ENCODE data around the gene FAM53A. TPM values are rescaled to one million over a fixed set of nuclear protein-coding genes. Genes with fewer than 3 reads are reported as not detected.

FAM53A gene
- total RNA-seq, 1 experiment from 2014 or later, result 1.5 TPM

GRCh38 chr4:1718095-1718850, 34.2 kb upstream of the FAM53A start:
- no peak overlapping the region for H3K9ac ChIP-seq (ENCODE audit: low read length)
- H3K4me2 ChIP-seq (ENCODE audit: low read depth, low read length, poor library complexity, severe bottlenecking), result peak overlapping the region; percentile 96
- peak overlapping the region; percentile 87 for H3K27ac ChIP-seq (ENCODE audit: low read length)
- H3K9me3 ChIP-seq (ENCODE audit: low read length), result no peaks in the 10 kb centered on the region
- peaks cover 69% of the 10 kb centered on the region for H3K4me1 ChIP-seq (ENCODE audit: low read length)
- H4K20me1 ChIP-seq (ENCODE audit: insufficient read depth, low read depth, low read length), result peaks cover 51% of the 10 kb centered on the region
- H3K36me3 ChIP-seq (ENCODE audit: insufficient read depth, low read length), result peaks cover 2% of the 10 kb centered on the region; the same call in 1 of the 2 replicates
- H3K27me3 ChIP-seq (ENCODE audit: low read length), result no peaks in the 10 kb centered on the region
- H2AFZ ChIP-seq (ENCODE audit: low read length), result no peak overlapping the region
- H3K79me2 ChIP-seq (ENCODE audit: low read length), result peaks cover 82% of the 10 kb centered on the region
- no peak for DNase-seq
- H3K4me3 ChIP-seq (ENCODE audit: low read length), result 0 out of 2 replicates have a peak overlapping the region, but pooled peaks have one; percentile 18
- no peaks in the 10 kb centered on the region for H3K9me2 ChIP-seq (replicated peaks; ENCODE audit: insufficient read depth, low read length)

GRCh38 chr4:1717129-1718094, 33.3 kb upstream of the FAM53A start:
- H3K27me3 ChIP-seq (ENCODE audit: low read length), result no peaks in the 10 kb centered on the region
- no peak overlapping the region for H3K4me3 ChIP-seq (ENCODE audit: low read length)
- H3K27ac ChIP-seq (ENCODE audit: low read length), result no peak overlapping the region
- H3K9me3 ChIP-seq (ENCODE audit: low read length), result no peaks in the 10 kb centered on the region
- H3K9ac ChIP-seq (ENCODE audit: low read length), result no peak overlapping the region
- H3K4me2 ChIP-seq (ENCODE audit: low read depth, low read length, poor library complexity, severe bottlenecking), result no peak overlapping the region
- H3K4me1 ChIP-seq (ENCODE audit: low read length), result peaks cover 61% of the 10 kb centered on the region
- no peak overlapping the region for H2AFZ ChIP-seq (ENCODE audit: low read length)
- H3K79me2 ChIP-seq (ENCODE audit: low read length), result peaks cover 79% of the 10 kb centered on the region
- no peaks in the 10 kb centered on the region for H3K36me3 ChIP-seq (ENCODE audit: insufficient read depth, low read length)
- H3K9me2 ChIP-seq (replicated peaks; ENCODE audit: insufficient read depth, low read length), result no peaks in the 10 kb centered on the region
- peaks cover 47% of the 10 kb centered on the region for H4K20me1 ChIP-seq (ENCODE audit: insufficient read depth, low read depth, low read length)
- no peak for DNase-seq

GRCh38 chr4:1716065-1716945, 32.2 kb upstream of the FAM53A start:
- H3K27ac ChIP-seq (ENCODE audit: low read length), result peak overlapping the region; percentile 75
- no peaks in the 10 kb centered on the region for H3K36me3 ChIP-seq (ENCODE audit: insufficient read depth, low read length)
- peaks cover 77% of the 10 kb centered on the region for H3K79me2 ChIP-seq (ENCODE audit: low read length)
- no peaks in the 10 kb centered on the region for H3K9me2 ChIP-seq (replicated peaks; ENCODE audit: insufficient read depth, low read length)
- peak overlapping the region; percentile 95 for H3K9ac ChIP-seq (ENCODE audit: low read length)
- no peak for DNase-seq
- no peak overlapping the region for H3K4me3 ChIP-seq (ENCODE audit: low read length)
- peaks cover 59% of the 10 kb centered on the region for H3K4me1 ChIP-seq (ENCODE audit: low read length)
- H3K27me3 ChIP-seq (ENCODE audit: low read length), result no peaks in the 10 kb centered on the region
- H3K4me2 ChIP-seq (ENCODE audit: low read depth, low read length, poor library complexity, severe bottlenecking), result peak overlapping the region; percentile 77
- H3K9me3 ChIP-seq (ENCODE audit: low read length), result no peaks in the 10 kb centered on the region
- peaks cover 44% of the 10 kb centered on the region for H4K20me1 ChIP-seq (ENCODE audit: insufficient read depth, low read depth, low read length)
- H2AFZ ChIP-seq (ENCODE audit: low read length), result no peak overlapping the region

GRCh38 chr4:1715002-1715758, 31.1 kb upstream of the FAM53A start:
- Histone ChIP-seq H2AFZ (ENCODE audit: low read length) (no peak overlapping the region), H3K9me3 (ENCODE audit: low read length) (no peaks in the 10 kb centered on the region), H3K9ac (ENCODE audit: low read length) (peak overlapping the region; percentile 95), H3K4me2 (ENCODE audit: low read depth, low read length, poor library complexity, severe bottlenecking) (peak overlapping the region; percentile 77), H3K27ac (ENCODE audit: low read length) (peak overlapping the region; percentile 75), H3K27me3 (ENCODE audit: low read length) (no peaks in the 10 kb centered on the region), H3K9me2 (replicated peaks; ENCODE audit: insufficient read depth, low read length) (no peaks in the 10 kb centered on the region), H3K4me3 (ENCODE audit: low read length) (peak overlapping the region; percentile 92), H4K20me1 (ENCODE audit: insufficient read depth, low read depth, low read length) (peaks cover 55% of the 10 kb centered on the region), H3K36me3 (ENCODE audit: insufficient read depth, low read length) (peaks cover 4% of the 10 kb centered on the region), H3K4me1 (ENCODE audit: low read length) (peaks cover 63% of the 10 kb centered on the region), H3K79me2 (ENCODE audit: low read length) (peaks cover 85% of the 10 kb centered on the region)
- no peak for DNase-seq

- H3K9me2 ChIP-seq (replicated peaks; ENCODE audit: insufficient read depth, low read length), result no peaks in the 10 kb centered on the region
- no peak overlapping the region for H2AFZ ChIP-seq (ENCODE audit: low read length)
- H3K4me2 ChIP-seq (ENCODE audit: low read depth, low read length, poor library complexity, severe bottlenecking), result peak overlapping the region; percentile 77
- peaks cover 86% of the 10 kb centered on the region for H3K79me2 ChIP-seq (ENCODE audit: low read length)
- no peaks in the 10 kb centered on the region for H3K9me3 ChIP-seq (ENCODE audit: low read length)
- H3K27me3 ChIP-seq (ENCODE audit: low read length), result no peaks in the 10 kb centered on the region
- peaks cover 62% of the 10 kb centered on the region for H3K4me1 ChIP-seq (ENCODE audit: low read length)
- DNase-seq, result peak; percentile 74
- peak overlapping the region; percentile 92 for H3K4me3 ChIP-seq (ENCODE audit: low read length)
- peaks cover 9% of the 10 kb centered on the region for H3K36me3 ChIP-seq (ENCODE audit: insufficient read depth, low read length)
- peak overlapping the region; percentile 95 for H3K9ac ChIP-seq (ENCODE audit: low read length)
- peaks cover 60% of the 10 kb centered on the region for H4K20me1 ChIP-seq (ENCODE audit: insufficient read depth, low read depth, low read length)
- peak overlapping the region; percentile 75 for H3K27ac ChIP-seq (ENCODE audit: low read length)
Measured at GRCh38 chr4:1714303-1715001, 30.3 kb upstream of the FAM53A start.

GRCh38 chr4:1713003-1713851, 29.1 kb upstream of the FAM53A start:
- peaks cover 90% of the 10 kb centered on the region for H3K79me2 ChIP-seq (ENCODE audit: low read length)
- peak overlapping the region; percentile 4; the same call in 1 of the 2 replicates for H2AFZ ChIP-seq (ENCODE audit: low read length)

More at GRCh38 chr4:1713003-1713851, 29.1 kb upstream of the FAM53A start:
- Histone ChIP-seq H3K4me1 (ENCODE audit: low read length) (peaks cover 49% of the 10 kb centered on the region), H3K9me3 (ENCODE audit: low read length) (no peaks in the 10 kb centered on the region), H4K20me1 (ENCODE audit: insufficient read depth, low read depth, low read length) (peaks cover 62% of the 10 kb centered on the region), H3K36me3 (ENCODE audit: insufficient read depth, low read length) (peaks cover 21% of the 10 kb centered on the region), H3K27ac (ENCODE audit: low read length) (peak overlapping the region; percentile 75), H3K4me3 (ENCODE audit: low read length) (peak overlapping the region; percentile 92), H3K9ac (ENCODE audit: low read length) (peak overlapping the region; percentile 95), H3K27me3 (ENCODE audit: low read length) (no peaks in the 10 kb centered on the region), H3K9me2 (replicated peaks; ENCODE audit: insufficient read depth, low read length) (no peaks in the 10 kb centered on the region), H3K4me2 (ENCODE audit: low read depth, low read length, poor library complexity, severe bottlenecking) (peak overlapping the region; percentile 77)
- peak; percentile 68 for DNase-seq
